GM12891 (cell line): ENCODE data around the gene AMZ2.
"Not testable (repeated sequence)": the region's sequence is repeated elsewhere in the genome, so short reads cannot be mapped to it uniquely, and the experiment has no call there.

Experiments
- POLR2A ChIP-seq: IDR thresholded peaks from 2 replicates; pipeline ENCODE4 v1.6.1; 2011; ENCODE audit warnings: low read depth, low read length, control low read depth
- TAF1 ChIP-seq: IDR thresholded peaks from 2 replicates; pipeline ENCODE4 v1.6.1; 2011; ENCODE audit warnings: low read depth, low read length, control low read depth

DNA sequence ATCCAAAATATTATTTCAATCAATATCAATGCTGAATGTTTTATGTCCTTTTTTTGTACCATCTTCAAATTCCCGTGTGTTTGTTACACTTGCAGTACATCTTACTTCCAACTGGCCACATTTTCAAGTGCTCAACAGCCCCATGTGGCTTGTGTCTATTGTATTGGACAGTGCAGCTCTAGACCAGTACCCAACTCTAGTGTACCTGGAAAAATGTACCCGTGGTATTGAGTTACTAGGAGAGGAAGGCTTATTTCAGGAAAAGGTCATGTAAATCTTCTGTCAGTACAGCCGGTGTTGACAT lies 11.8 kb downstream of the AMZ2 start:
- TF ChIP-seq POLR2A, TAF1: not testable (repeated sequence)
